Sigmoid colon (tissue), 7 donors: ENCODE measurements around the gene OR10D3. TPM values are rescaled to one million over a fixed set of nuclear protein-coding genes. Genes with fewer than 3 reads are reported as not detected.

Experiments used
- DNase-seq: peaks from one replicate; pipeline ENCODE4 v3.0.0-alpha.2; 2019
- H3K27ac ChIP-seq, 4 donors: fragments of 200-600 bp; sonication (generic); one replicate each; pipeline ENCODE4 v1.5.1; 2016 to 2019; ENCODE audit warnings: mild to moderate bottlenecking in 1 of 4
- H3K27me3 ChIP-seq, 3 donors: fragments of 200-600 bp; sonication (generic); one replicate each; pipeline ENCODE4 v1.5.1; 2019; ENCODE audit warnings: mild to moderate bottlenecking in 1 of 3
- H3K36me3 ChIP-seq, 4 donors: fragments of 200-600 bp; sonication (generic); one replicate each; pipeline ENCODE4 v1.5.1; 2016 to 2019
- H3K4me1 ChIP-seq, 4 donors: fragments of 200-600 bp; sonication (generic); one replicate each; pipeline ENCODE4 v1.5.1; 2017 to 2019
- H3K4me3 ChIP-seq, 4 donors: fragments of 200-600 bp; sonication (generic); one replicate each; pipeline ENCODE4 v1.5.1; 2017 to 2019; ENCODE audit warnings: mild to moderate bottlenecking in 2 of 4, moderate library complexity in 1 of 4
- H3K9me3 ChIP-seq, 4 donors: fragments of 200-600 bp in 3 of 4; sonication (generic) in 3 of 4; one replicate each; pipeline versions ENCODE4 v1.5.1 to v1.6.1; 2013 to 2019
- EP300 ChIP-seq, 4 donors: sonication (generic); formaldehyde crosslinking; IDR thresholded peaks; one replicate each; pipeline ENCODE4 v1.6.1; 2017; ENCODE audit warnings: antibody characterized with exemption in 4 of 4
- POLR2A ChIP-seq, 2 donors: fragments of 450-650 bp; IDR thresholded peaks; one replicate each; pipeline ENCODE4 v1.6.1; 2016; ENCODE audit warnings: antibody characterized with exemption in 2 of 2, mild to moderate bottlenecking in 2 of 2, moderate library complexity in 2 of 2
- POLR2AphosphoS5 ChIP-seq, 4 donors: sonication (generic); formaldehyde crosslinking; IDR thresholded peaks; one replicate each; pipeline ENCODE4 v1.6.1; 2017; ENCODE audit warnings: antibody characterized with exemption in 4 of 4
- WGBS, 2 donors: extraction: QIAGEN DNeasy Blood & Tissue Kit; methylation state at CpG; one replicate each; pipeline ENCODE4 v1.1.7; 2013; 5-methylcytosine and 5-hydroxymethylcytosine counted together
- intact Hi-C: fragments of 100-400 bp; cut with DNase I; formaldehyde crosslinking; loops from one replicate; pipeline ENCODE4 v1.15.1; 2023
- polyA plus RNA-seq, 3 donors: library from polyadenylated mRNA; stranded (reverse); fragments of 200-250 nt; gene quantifications; one replicate each; pipeline ENCODE4 v1.2.3, GENCODE V29; 2013
- total RNA-seq, 4 donors: library from RNA; depleted of rRNA; stranded (reverse); fragments of >200 nt; gene quantifications; one replicate each; pipeline ENCODE4 v1.1.0, GENCODE V29; 2016
- TF ChIP-seq, protein P1 (sequence below), 4 experiments: fragments of 450-650 bp in 3 of 4; fragments of 200-600 bp in 1 of 4; IDR thresholded peaks; one replicate each; pipeline ENCODE4 v1.5.1; 2016 to 2019; ENCODE audit warnings: antibody characterized with exemption in 4 of 4, mild to moderate bottlenecking in 3 of 4, moderate library complexity in 2 of 4
- donor health status: healthy with polysubstance abuse.
- donor health status: Bipolar disorder and iron deficiency.
- donor health status: healthy.

OR10D3 gene
- total and polyA plus RNA-seq, 7 donors = not detected

DNA sequence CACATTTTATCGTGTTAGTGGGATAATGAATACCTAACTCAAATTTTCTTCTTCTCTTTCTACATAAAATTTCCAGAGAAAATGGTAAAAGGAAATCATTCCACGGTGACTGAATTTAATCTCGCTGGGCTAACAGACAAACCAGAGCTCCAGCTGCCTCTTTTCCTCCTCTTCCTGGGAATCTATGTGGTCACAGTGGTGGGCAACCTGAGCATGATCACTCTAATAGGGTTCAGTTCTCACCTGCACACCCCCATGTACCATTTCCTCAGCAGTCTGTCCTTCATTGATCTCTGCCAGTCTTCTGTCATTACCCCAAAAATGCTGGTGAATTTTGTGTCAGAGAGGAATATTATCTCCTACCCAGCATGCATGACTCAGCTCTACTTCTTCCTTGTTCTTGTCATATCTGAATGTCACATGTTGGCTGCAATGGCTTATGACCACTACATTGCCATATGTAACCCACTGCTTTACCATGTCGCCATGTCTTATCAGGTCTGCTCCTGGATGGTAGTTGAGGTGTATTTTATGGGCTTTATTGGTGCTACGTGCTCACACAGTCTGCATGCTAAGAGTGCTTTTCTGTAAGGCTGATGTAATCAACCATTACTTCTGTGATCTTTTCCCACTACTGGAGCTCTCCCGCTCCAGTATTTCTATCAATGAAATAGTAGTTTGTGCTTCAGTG lies 24.1 kb downstream of the OR10D3 start:
- TF ChIP-seq POLR2A (IDR thresholded peaks at IDR 0.05) = no peak
- TF ChIP-seq, protein P1, sequence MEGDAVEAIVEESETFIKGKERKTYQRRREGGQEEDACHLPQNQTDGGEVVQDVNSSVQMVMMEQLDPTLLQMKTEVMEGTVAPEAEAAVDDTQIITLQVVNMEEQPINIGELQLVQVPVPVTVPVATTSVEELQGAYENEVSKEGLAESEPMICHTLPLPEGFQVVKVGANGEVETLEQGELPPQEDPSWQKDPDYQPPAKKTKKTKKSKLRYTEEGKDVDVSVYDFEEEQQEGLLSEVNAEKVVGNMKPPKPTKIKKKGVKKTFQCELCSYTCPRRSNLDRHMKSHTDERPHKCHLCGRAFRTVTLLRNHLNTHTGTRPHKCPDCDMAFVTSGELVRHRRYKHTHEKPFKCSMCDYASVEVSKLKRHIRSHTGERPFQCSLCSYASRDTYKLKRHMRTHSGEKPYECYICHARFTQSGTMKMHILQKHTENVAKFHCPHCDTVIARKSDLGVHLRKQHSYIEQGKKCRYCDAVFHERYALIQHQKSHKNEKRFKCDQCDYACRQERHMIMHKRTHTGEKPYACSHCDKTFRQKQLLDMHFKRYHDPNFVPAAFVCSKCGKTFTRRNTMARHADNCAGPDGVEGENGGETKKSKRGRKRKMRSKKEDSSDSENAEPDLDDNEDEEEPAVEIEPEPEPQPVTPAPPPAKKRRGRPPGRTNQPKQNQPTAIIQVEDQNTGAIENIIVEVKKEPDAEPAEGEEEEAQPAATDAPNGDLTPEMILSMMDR (IDR thresholded peaks at IDR 0.05) = no peak
- TF ChIP-seq POLR2AphosphoS5 (IDR thresholded peaks at IDR 0.05) = no peak
- TF ChIP-seq EP300 (IDR thresholded peaks at IDR 0.05) = no peak
- 74 to 75% methylated on average over 6 of the region's 6 CpGs for WGBS, 2 donors
- Histone ChIP-seq H3K4me3 (no peak overlapping the region), H3K36me3 (no peaks in the 10 kb centered on the region), H3K27me3 (no peaks in the 10 kb centered on the region), H3K27ac (no peak overlapping the region), H3K4me1 (no peaks in the 10 kb centered on the region), H3K9me3 (no peaks in the 10 kb centered on the region)
- intact Hi-C loops = no loop called here
- no peak for DNase-seq

DNA sequence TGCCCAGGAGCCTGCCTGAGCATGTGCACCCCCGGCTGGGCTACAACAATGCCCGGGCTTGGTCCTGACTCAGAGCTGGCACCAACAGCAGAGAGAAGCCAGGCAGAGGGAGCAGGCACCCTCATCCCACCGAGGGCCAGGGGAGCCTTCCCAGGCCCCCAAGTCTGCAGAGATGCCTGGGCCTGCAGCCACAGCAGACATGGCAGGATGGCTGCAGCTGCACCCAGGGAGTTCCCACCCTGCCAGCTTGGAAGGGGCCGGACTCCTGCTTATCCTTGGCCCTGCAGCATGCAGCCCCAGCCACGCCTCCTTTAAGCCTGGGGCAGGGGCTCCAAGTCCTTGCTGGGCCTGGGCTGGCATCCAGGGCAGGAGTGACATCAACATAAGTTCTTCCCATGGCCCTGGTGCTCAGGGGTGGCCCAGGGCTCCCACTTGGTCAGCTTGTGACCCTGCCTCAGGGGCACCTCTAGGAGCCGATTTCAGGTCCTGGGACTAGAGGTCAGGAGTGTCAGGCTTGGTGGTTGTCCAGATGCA lies 26.7 kb downstream of the OR10D3 start:
- Histone ChIP-seq H3K9me3 (no peaks in the 10 kb centered on the region), H3K27ac (no peak overlapping the region), H3K27me3 (no peaks in the 10 kb centered on the region), H3K36me3 (no peaks in the 10 kb centered on the region), H3K4me3 (no peak overlapping the region), H3K4me1 (no peaks in the 10 kb centered on the region)
- no peak for TF ChIP-seq POLR2A (IDR thresholded peaks at IDR 0.05)
- no peak for TF ChIP-seq POLR2AphosphoS5 (IDR thresholded peaks at IDR 0.05)
- TF ChIP-seq, protein P1 (IDR thresholded peaks at IDR 0.05) = no peak
- TF ChIP-seq EP300 (IDR thresholded peaks at IDR 0.05) = no peak
- DNase-seq = no peak
- intact Hi-C loops = no loop called here
- WGBS, 2 donors = 88 to 91% methylated on average over 6 of the region's 6 CpGs

DNA sequence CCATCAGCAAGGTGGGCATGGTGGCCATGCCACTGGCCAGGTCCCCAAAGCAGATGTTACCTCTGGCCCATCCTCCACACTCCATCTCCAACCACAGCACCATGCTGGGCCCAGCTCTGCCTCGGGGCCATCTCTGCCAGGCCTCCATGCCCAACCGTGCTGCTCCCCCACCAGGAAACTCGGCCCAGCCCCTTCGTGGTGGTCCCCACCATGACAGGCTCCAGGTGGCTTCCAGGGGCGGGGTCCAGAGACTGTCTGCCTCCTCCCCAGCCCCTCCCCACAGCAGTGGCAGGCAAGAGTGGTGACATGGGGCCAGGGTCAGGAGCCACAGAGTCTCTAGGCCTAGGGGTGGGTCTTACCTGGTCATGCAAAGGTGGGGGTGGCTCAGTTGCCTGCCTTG lies 27.3 kb downstream of the OR10D3 start:
- intact Hi-C loops = no loop called here
- H3K9me3 ChIP-seq = no peaks in the 10 kb centered on the region
- H3K4me3 ChIP-seq = no peak overlapping the region
- TF ChIP-seq EP300 (IDR thresholded peaks at IDR 0.05) = no peak
- TF ChIP-seq, protein P1 (IDR thresholded peaks at IDR 0.05) = no peak
- no peak for TF ChIP-seq POLR2A (IDR thresholded peaks at IDR 0.05)
- TF ChIP-seq POLR2AphosphoS5 (IDR thresholded peaks at IDR 0.05) = no peak
- no peak for DNase-seq
- no peaks in the 10 kb centered on the region for H3K36me3 ChIP-seq
- no peak overlapping the region for H3K27ac ChIP-seq
- 86 to 91% methylated on average over 5 of the region's 5 CpGs for WGBS, 2 donors
- H3K4me1 ChIP-seq = no peaks in the 10 kb centered on the region
- H3K27me3 ChIP-seq = no peaks in the 10 kb centered on the region

DNA sequence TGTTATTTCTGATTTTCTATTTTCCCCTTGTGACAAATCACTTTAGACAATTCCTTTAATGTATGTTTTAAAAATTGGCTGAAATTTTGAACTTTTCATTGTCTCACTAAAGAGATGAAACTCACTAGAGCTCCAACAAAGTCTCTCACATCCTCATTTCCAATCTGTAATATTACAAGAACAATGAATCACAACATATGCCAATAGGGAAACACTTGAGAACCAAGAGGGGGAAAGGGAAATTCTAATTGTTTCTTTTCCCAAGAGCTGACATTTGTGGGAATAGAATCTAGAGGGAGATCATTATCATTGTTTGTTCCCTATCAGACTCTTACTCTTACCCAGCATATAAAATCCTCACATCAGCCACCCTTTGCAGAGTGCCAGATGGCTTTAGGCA lies 28.2 kb downstream of the OR10D3 start:
- H3K27ac ChIP-seq = no peak overlapping the region
- H3K4me1 ChIP-seq = no peaks in the 10 kb centered on the region
- H3K36me3 ChIP-seq = no peaks in the 10 kb centered on the region
- no peak for DNase-seq
- H3K9me3 ChIP-seq = no peaks in the 10 kb centered on the region
- intact Hi-C loops = no loop called here
- no peak for TF ChIP-seq POLR2AphosphoS5 (IDR thresholded peaks at IDR 0.05)
- TF ChIP-seq, protein P1 (IDR thresholded peaks at IDR 0.05) = no peak
- no peaks in the 10 kb centered on the region for H3K27me3 ChIP-seq
- no peak overlapping the region for H3K4me3 ChIP-seq

DNA sequence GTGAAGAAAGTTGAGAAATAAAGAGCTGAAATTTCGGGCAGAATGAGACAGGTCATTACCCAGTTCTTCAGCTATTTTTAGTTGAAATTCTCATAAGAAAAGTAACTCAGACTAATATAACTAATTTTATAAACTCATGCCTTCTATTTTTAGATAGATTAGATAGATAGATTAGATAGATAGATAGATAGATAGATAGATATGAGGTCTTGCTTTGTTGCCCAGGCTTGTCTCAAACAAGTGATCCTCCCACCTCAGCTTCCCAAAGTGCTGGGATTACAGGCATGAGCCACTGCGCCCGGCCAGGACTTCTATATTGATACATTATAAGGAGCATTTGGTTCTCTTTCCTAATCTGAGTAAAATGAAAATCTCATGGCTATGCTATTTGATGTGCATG lies 30.9 kb downstream of the OR10D3 start:
- Histone ChIP-seq H3K27ac (no peak overlapping the region), H3K9me3 (no peaks in the 10 kb centered on the region), H3K4me3 (no peak overlapping the region), H3K4me1 (no peaks in the 10 kb centered on the region), H3K36me3 (no peaks in the 10 kb centered on the region), H3K27me3 (no peaks in the 10 kb centered on the region)
- DNase-seq = no peak
- intact Hi-C loops = no loop called here
- TF ChIP-seq POLR2A (IDR thresholded peaks at IDR 0.05) (no peak), POLR2AphosphoS5 (IDR thresholded peaks at IDR 0.05) (no peak), EP300 (IDR thresholded peaks at IDR 0.05) (no peak)
- TF ChIP-seq, protein P1 (IDR thresholded peaks at IDR 0.05) = no peak
- WGBS, 2 donors = 85 to 89% methylated on average over 3 of the region's 3 CpGs
